Panc1 (cell line): ENCODE measurements around the gene PTPRK.

Experiments used
- SIN3A ChIP-seq: IDR thresholded peaks from 2 replicates; pipeline ENCODE4 v1.6.1; 2012; ENCODE audit warnings: low read depth, mild to moderate bottlenecking, low read length, moderate library complexity, borderline replicate concordance; ENCODE audit not compliant: insufficient read depth
- TF ChIP-seq, protein P1 (sequence below): fragments of 450-650 bp; IDR thresholded peaks from 2 replicates; pipeline ENCODE4 v1.5.1; 2017; ENCODE audit warnings: mild to moderate bottlenecking

DNA sequence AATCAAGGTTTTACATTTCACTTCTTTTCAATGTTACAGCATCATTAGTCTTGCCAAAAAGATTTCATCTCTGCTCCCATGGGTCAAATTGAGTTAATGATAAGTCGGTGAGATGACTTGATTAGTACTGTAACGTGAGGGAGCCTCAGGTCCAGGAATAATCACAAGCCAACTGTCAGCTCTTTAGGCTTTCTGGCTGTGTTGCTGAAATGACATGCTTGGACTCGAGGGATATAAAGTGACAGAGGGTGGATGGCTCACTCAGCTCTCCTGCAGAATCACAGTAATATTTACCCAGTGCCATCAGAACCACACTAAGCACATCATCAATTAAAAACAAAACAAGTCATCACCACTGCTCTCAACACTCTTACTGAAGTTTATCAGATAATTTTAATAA is 423.4 kb downstream of the PTPRK start:
- TF ChIP-seq, protein P1, sequence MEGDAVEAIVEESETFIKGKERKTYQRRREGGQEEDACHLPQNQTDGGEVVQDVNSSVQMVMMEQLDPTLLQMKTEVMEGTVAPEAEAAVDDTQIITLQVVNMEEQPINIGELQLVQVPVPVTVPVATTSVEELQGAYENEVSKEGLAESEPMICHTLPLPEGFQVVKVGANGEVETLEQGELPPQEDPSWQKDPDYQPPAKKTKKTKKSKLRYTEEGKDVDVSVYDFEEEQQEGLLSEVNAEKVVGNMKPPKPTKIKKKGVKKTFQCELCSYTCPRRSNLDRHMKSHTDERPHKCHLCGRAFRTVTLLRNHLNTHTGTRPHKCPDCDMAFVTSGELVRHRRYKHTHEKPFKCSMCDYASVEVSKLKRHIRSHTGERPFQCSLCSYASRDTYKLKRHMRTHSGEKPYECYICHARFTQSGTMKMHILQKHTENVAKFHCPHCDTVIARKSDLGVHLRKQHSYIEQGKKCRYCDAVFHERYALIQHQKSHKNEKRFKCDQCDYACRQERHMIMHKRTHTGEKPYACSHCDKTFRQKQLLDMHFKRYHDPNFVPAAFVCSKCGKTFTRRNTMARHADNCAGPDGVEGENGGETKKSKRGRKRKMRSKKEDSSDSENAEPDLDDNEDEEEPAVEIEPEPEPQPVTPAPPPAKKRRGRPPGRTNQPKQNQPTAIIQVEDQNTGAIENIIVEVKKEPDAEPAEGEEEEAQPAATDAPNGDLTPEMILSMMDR = no peak
- no peak for TF ChIP-seq SIN3A
